CD4-positive, alpha-beta T cell (primary cell): ENCODE data around the gene CD83. TPM values are rescaled to one million over a fixed set of nuclear protein-coding genes. Genes with fewer than 3 reads are reported as not detected.

ENCODE experiments used
- ATAC-seq: fragments of 200-7000 bp; cut with Tn5 transposase; one replicate; pipeline ENCODE4 v1.10.0; 2022; ENCODE audit warnings: mild to moderate bottlenecking; ENCODE audit not compliant: poor library complexity
- CTCF ChIA-PET: fragments of 350-600 bp; sonication (Branson Sonifier 250); formaldehyde crosslinking; loops from one replicate; lab custom pipeline; 2021; ENCODE audit warnings: antibody characterized with exemption, inconsistent platforms; lab: Charles Lee
- POLR2A ChIA-PET: fragments of 350-600 bp; sonication (Branson Sonifier 250); formaldehyde crosslinking; loops from one replicate; lab custom pipeline; 2021; ENCODE audit warnings: antibody characterized with exemption, inconsistent platforms; lab: Charles Lee
- DNase-seq, 14 experiments: peaks; one replicate each; pipeline ENCODE4 v3.0.0-alpha.2; 2013 to 2020; ENCODE audit warnings: mixed read lengths in 2 of 14
- H3K27ac ChIP-seq, 2 donors: one replicate each; pipeline versions ENCODE4 v1.5.1 to v1.7.0; 2013; ENCODE audit warnings: low read length in 2 of 2, low read depth in 1 of 2, mild to moderate bottlenecking in 1 of 2
- H3K27me3 ChIP-seq, 2 experiments: 1 replicate in 1 of 2; 2 replicates in 1 of 2; pipeline versions ENCODE4 v1.6.1 to v1.7.0; 2013; ENCODE audit warnings: low read length in 2 of 2, control low read depth in 1 of 2, mild to moderate bottlenecking in 1 of 2, moderate library complexity in 1 of 2; ENCODE audit not compliant: insufficient read depth in 2 of 2, control insufficient read depth in 1 of 2
- H3K36me3 ChIP-seq: one replicate; pipeline ENCODE4 v1.6.1; 2013; ENCODE audit warnings: low read length, control low read depth; ENCODE audit not compliant: insufficient read depth
- H3K4me1 ChIP-seq: one replicate; pipeline ENCODE4 v1.6.1; 2013; ENCODE audit warnings: low read length, control low read depth; ENCODE audit not compliant: insufficient read depth
- H3K4me3 ChIP-seq: one replicate; pipeline ENCODE4 v1.5.1; 2013; ENCODE audit warnings: mild to moderate bottlenecking, low read length, moderate library complexity
- H3K9me3 ChIP-seq, 2 experiments: 1 replicate in 1 of 2; 2 replicates in 1 of 2; pipeline versions ENCODE4 v1.6.1 to v1.7.0; 2013; ENCODE audit warnings: low read length in 2 of 2, mild to moderate bottlenecking in 2 of 2, control low read depth in 1 of 2, moderate library complexity in 1 of 2; ENCODE audit not compliant: control insufficient read depth in 1 of 2, insufficient read depth in 1 of 2
- H3K27ac Mint-ChIP-seq: one replicate; pipeline ENCODE4 v1.8.0; 2020; ENCODE audit warnings: mixed read lengths
- H3K27me3 Mint-ChIP-seq: one replicate; pipeline ENCODE4 v1.8.0; 2021; ENCODE audit warnings: mixed read lengths
- H3K36me3 Mint-ChIP-seq: one replicate; pipeline ENCODE4 v1.8.0; 2021; ENCODE audit warnings: low read depth, mixed read lengths
- H3K4me1 Mint-ChIP-seq: one replicate; pipeline ENCODE4 v1.8.0; 2021; ENCODE audit warnings: low read depth, mixed read lengths
- H3K4me3 Mint-ChIP-seq: one replicate; pipeline ENCODE4 v1.8.0; 2020; ENCODE audit warnings: mild to moderate bottlenecking, mixed read lengths
- H3K9me3 Mint-ChIP-seq: one replicate; pipeline ENCODE4 v1.8.0; 2020; ENCODE audit warnings: mixed read lengths
- intact Hi-C, 2 experiments: fragments of 100-400 bp; cut with DNase I in 1 of 2; cut with micrococcal nuclease in 1 of 2; formaldehyde crosslinking; loops; one replicate each; pipeline versions ENCODE4 v1.15.1 to v1.9.0; 2023 to 2025; cut with DNase I, micrococcal nuclease
- total RNA-seq, 174 experiments: library from RNA in 2 of 174; stranded (reverse) in 2 of 174; gene quantifications; one replicate each; pipeline ENCODE4 v1.2.3 and lab custom pipeline; 2021 to 2026
- TF ChIP-seq, protein P1 (sequence below): fragments of 200-600 bp; IDR thresholded peaks from one replicate; pipeline ENCODE4 v1.8.0; 2022; ENCODE audit warnings: antibody characterized with exemption, mild to moderate bottlenecking

CD83 gene
- total RNA-seq, 2 experiments from 2014 or later: 35.3 to 36.4 TPM

DNA sequence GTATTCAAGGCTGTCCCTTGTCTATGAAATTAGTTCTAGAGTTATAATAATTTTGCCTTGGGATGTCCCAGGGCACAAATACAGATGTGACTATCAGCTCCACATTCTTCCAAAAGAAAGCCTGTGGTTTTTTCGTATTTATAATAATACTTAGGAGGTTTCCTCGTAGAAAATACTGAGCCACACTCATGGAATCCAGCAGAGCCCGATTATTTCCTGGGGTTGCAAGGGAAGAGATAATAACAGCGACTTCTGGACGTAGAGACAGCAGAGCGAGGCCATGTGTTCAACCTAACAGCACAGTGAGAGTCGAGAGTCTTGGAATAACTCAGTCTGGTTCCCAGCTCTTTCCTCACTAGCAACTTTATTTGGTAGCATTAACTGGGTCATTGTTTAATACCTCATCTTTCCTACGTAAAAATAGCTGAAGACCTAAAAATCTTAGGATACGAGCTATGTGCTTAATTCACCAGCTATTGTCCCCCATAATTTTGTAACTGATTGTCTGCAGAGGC is 21.2 kb downstream of the CD83 start:
- no peak overlapping the region for H3K27ac Mint-ChIP-seq
- H3K27me3 Mint-ChIP-seq: no peaks in the 10 kb centered on the region
- ChIA-PET POLR2A (no interaction called here), CTCF (interaction anchor here (1.3 kb wide), 1 partner anchor 9 kb away, joined by 3 read pairs; no protein-coding TSS in a partner anchor)
- no peaks in the 10 kb centered on the region for H3K9me3 ChIP-seq
- H3K4me1 Mint-ChIP-seq: no peaks in the 10 kb centered on the region
- H3K9me3 Mint-ChIP-seq: no peaks in the 10 kb centered on the region
- peaks cover 28% of the 10 kb centered on the region for H3K36me3 Mint-ChIP-seq
- no peaks in the 10 kb centered on the region for H3K27me3 ChIP-seq
- TF ChIP-seq, protein P1, sequence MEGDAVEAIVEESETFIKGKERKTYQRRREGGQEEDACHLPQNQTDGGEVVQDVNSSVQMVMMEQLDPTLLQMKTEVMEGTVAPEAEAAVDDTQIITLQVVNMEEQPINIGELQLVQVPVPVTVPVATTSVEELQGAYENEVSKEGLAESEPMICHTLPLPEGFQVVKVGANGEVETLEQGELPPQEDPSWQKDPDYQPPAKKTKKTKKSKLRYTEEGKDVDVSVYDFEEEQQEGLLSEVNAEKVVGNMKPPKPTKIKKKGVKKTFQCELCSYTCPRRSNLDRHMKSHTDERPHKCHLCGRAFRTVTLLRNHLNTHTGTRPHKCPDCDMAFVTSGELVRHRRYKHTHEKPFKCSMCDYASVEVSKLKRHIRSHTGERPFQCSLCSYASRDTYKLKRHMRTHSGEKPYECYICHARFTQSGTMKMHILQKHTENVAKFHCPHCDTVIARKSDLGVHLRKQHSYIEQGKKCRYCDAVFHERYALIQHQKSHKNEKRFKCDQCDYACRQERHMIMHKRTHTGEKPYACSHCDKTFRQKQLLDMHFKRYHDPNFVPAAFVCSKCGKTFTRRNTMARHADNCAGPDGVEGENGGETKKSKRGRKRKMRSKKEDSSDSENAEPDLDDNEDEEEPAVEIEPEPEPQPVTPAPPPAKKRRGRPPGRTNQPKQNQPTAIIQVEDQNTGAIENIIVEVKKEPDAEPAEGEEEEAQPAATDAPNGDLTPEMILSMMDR: no peak
- intact Hi-C loops: no loop called here
- no peak for ATAC-seq
- H3K4me3 ChIP-seq: no peak overlapping the region
- H3K36me3 ChIP-seq: peaks cover 27% of the 10 kb centered on the region
- DNase-seq: peak in 1 of 14 experiments; percentile 1
- H3K4me1 ChIP-seq: no peaks in the 10 kb centered on the region
- H3K4me3 Mint-ChIP-seq: no peak overlapping the region
- H3K27ac ChIP-seq: no peak overlapping the region

- DNase-seq (no peak), ATAC-seq (no peak)
- H3K36me3 ChIP-seq: no peaks in the 10 kb centered on the region
- H3K4me3 ChIP-seq: no peak overlapping the region
- intact Hi-C loops: loop anchor here in 1 of 2 experiments (10.0 kb wide), 1 partner anchor 97 kb away; no protein-coding TSS in a partner anchor
- Mint-ChIP-seq H3K27ac (no peak overlapping the region), H3K9me3 (no peaks in the 10 kb centered on the region), H3K4me1 (no peaks in the 10 kb centered on the region), H3K36me3 (peaks cover under 1% of the 10 kb centered on the region), H3K4me3 (no peak overlapping the region), H3K27me3 (no peaks in the 10 kb centered on the region)
- POLR2A ChIA-PET: interaction anchor here (0.6 kb wide), 1 partner anchor 34 kb away, joined by 3 read pairs; no protein-coding TSS in a partner anchor
- H3K4me1 ChIP-seq: peaks cover 6% of the 10 kb centered on the region
- no peaks in the 10 kb centered on the region for H3K9me3 ChIP-seq
- H3K27ac ChIP-seq: no peak overlapping the region
- H3K27me3 ChIP-seq: no peaks in the 10 kb centered on the region
- CTCF ChIA-PET: interaction anchor here (1.2 kb wide), 1 partner anchor 232 kb away, joined by 4 read pairs; no protein-coding TSS in a partner anchor
- TF ChIP-seq, protein P1: no peak
Observed at GRCh38 chr6:14141351-14142062, 23.9 kb downstream of the CD83 start.

DNA sequence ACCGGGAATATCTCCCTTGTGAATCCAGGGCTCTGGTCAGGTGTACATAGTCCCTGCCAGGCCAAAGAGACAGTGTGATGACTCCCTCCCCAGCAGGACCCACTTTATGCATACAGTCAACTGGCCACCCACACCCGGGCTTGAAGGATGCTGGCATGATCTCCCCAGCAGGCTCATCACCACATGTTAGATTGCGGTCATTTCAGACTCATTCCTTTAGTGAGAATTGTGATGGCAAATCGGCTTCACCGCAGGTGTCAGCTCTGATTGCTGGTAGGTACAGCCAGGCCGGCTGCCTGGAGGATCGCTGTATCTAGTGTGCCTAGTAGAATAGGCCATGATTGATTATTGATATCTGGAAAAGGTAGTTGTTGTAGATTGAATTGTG is 24.5 kb downstream of the CD83 start:
- Mint-ChIP-seq H3K4me1 (no peaks in the 10 kb centered on the region), H3K9me3 (no peaks in the 10 kb centered on the region), H3K36me3 (no peaks in the 10 kb centered on the region), H3K4me3 (no peak overlapping the region), H3K27ac (no peak overlapping the region), H3K27me3 (no peaks in the 10 kb centered on the region)
- TF ChIP-seq, protein P1: no peak
- Histone ChIP-seq H3K9me3 (no peaks in the 10 kb centered on the region), H3K27ac (no peak overlapping the region), H3K4me3 (no peak overlapping the region), H3K36me3 (no peaks in the 10 kb centered on the region), H3K27me3 (no peaks in the 10 kb centered on the region), H3K4me1 (peaks cover 6% of the 10 kb centered on the region)
- ChIA-PET CTCF (no interaction called here), POLR2A (no interaction called here)
- DNase-seq (no peak), ATAC-seq (no peak)
- intact Hi-C loops: loop anchor here in 1 of 2 experiments (10.0 kb wide), 1 partner anchor 97 kb away; no protein-coding TSS in a partner anchor
